ENCODE data around the gene MAP4K4. TPM values are rescaled to one million over a fixed set of nuclear protein-coding genes. Genes with fewer than 3 reads are reported as not detected.
"Not testable (repeated sequence)": the region's sequence is repeated elsewhere in the genome, so short reads cannot be mapped to it uniquely, and the experiment has no call there.

Gene MAP4K4
- total and polyA plus RNA-seq, 8 donors, result 9.6 to 71.6 (median 23.8) TPM

DNA sequence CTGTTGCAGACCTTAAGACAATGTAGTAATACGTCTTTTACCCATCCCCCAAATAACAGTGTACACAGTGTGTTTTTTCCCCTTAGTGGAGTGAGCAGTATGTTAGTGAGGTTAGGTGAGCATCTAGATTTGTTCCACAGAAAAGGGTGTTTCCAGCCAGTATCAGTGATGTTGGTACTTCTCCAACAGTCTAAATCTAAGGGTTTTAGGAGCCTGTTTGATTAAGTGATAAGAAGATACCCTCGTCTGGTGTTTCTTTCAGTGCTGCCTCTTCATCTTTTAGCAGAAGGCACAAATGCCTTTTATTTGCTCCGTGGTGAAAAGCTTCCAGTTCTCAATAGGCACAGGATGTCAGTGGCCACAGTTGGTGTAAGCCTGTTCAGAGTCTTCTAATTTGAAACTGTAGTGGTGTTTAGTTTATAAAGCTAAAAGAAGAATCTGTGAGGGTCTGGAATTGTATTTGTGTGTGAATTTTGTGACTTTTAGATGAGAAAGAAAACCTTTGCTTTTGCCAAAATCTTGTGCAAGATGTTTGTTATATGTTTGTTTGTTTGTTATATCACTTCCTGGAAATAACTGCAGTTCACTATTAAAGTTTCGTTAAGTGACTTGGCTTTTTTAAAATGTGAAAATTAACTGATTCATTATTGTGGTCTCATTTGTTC is 71.2 kb downstream of the MAP4K4 start:
- WGBS, 5 donors, result 37 to 49% (median 40%) methylated on average over 4 of the region's 4 CpGs
- no peak for DNase-seq
- H3K27me3 ChIP-seq, result no peaks in the 10 kb centered on the region
- peak overlapping the region in 1 of 5 donors; percentile 75 for H3K27ac ChIP-seq
- no peaks in the 10 kb centered on the region for H3K36me3 ChIP-seq
- H3K4me3 ChIP-seq, result no peak overlapping the region
- intact Hi-C loops (cut with DNase I; ENCODE audit: low total_unique reads), result no loop called here
- peaks cover 38 to 92% (median 69%) of the 10 kb centered on the region in 4 donors for H3K4me1 ChIP-seq
- TF ChIP-seq POLR2AphosphoS5 (IDR thresholded peaks at IDR 0.05), result no peak
- TF ChIP-seq, protein P1, sequence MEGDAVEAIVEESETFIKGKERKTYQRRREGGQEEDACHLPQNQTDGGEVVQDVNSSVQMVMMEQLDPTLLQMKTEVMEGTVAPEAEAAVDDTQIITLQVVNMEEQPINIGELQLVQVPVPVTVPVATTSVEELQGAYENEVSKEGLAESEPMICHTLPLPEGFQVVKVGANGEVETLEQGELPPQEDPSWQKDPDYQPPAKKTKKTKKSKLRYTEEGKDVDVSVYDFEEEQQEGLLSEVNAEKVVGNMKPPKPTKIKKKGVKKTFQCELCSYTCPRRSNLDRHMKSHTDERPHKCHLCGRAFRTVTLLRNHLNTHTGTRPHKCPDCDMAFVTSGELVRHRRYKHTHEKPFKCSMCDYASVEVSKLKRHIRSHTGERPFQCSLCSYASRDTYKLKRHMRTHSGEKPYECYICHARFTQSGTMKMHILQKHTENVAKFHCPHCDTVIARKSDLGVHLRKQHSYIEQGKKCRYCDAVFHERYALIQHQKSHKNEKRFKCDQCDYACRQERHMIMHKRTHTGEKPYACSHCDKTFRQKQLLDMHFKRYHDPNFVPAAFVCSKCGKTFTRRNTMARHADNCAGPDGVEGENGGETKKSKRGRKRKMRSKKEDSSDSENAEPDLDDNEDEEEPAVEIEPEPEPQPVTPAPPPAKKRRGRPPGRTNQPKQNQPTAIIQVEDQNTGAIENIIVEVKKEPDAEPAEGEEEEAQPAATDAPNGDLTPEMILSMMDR (IDR thresholded peaks at IDR 0.05), result no peak
- no peak for TF ChIP-seq EP300 (IDR thresholded peaks at IDR 0.05)
- no peak for TF ChIP-seq POLR2A (IDR thresholded peaks at IDR 0.05)
- H3K9me3 ChIP-seq, result no peaks in the 10 kb centered on the region

DNA sequence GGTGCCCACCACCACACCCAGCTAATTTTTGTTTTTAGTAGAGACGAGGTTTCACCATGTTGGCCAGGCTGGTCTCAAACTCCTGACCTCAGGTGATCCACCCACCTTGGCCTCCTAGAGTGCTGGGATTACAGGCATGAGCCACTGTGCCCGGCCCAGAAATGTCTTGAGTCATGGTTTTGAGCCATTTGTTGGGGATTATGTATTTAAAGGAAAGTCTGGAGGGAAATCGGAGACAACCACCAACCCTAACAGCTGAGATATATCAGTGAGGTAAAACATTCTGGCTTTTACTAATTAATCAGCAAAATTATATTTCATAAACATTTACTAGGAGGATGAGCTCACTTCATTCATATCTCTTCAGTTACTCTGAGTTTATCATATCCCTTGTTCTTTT is 72.2 kb downstream of the MAP4K4 start:
- H3K4me1 ChIP-seq, result peaks cover 34 to 91% (median 62%) of the 10 kb centered on the region in 4 donors
- not testable (repeated sequence) for H3K36me3 ChIP-seq
- 77 to 93% (median 85%) methylated on average over 3 of the region's 3 CpGs for WGBS, 5 donors

DNA sequence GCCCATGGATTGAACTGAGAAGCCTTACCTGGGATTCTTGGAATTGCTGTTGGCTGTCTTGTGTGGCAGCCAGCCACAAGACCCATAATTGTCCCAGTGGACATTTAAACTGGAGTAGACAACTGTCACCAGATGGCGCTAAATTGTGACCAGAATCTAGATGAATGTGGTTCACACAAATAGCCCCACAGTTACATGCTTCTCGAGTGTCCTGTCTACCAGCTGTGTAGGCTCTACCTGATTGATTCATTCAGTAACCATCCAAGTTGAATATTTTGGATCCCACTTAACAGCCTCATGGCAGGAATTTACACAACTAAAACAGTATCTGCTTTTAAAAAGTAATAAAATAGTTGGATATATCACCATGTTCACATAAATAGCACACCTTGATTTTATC is 73.2 kb downstream of the MAP4K4 start:
- H3K4me3 ChIP-seq, result no peak overlapping the region
- peaks cover 43 to 91% (median 64%) of the 10 kb centered on the region in 4 donors for H3K4me1 ChIP-seq
- intact Hi-C loops (cut with DNase I; ENCODE audit: low total_unique reads), result no loop called here
- no peaks in the 10 kb centered on the region for H3K27me3 ChIP-seq
- H3K36me3 ChIP-seq, result no peaks in the 10 kb centered on the region
- H3K27ac ChIP-seq, result peak overlapping the region in 1 of 5 donors; percentile 5
- DNase-seq, result peak in 1 of 2 donors; percentile 59
- no peaks in the 10 kb centered on the region for H3K9me3 ChIP-seq
- WGBS, 5 donors, result 61 to 68% (median 66%) methylated on average over 2 of the region's 2 CpGs
- TF ChIP-seq POLR2AphosphoS5 (IDR thresholded peaks at IDR 0.05) (no peak), POLR2A (IDR thresholded peaks at IDR 0.05) (no peak), EP300 (IDR thresholded peaks at IDR 0.05) (no peak)
- TF ChIP-seq, protein P1 (IDR thresholded peaks at IDR 0.05), result no peak

More for the DNA sequence above, 72.2 kb downstream of the MAP4K4 start:
- H3K27me3 ChIP-seq; H3K27ac ChIP-seq; H3K9me3 ChIP-seq; intact Hi-C loops (cut with DNase I; ENCODE audit: low total_unique reads); DNase-seq; H3K4me3 ChIP-seq: not testable (repeated sequence)

DNA sequence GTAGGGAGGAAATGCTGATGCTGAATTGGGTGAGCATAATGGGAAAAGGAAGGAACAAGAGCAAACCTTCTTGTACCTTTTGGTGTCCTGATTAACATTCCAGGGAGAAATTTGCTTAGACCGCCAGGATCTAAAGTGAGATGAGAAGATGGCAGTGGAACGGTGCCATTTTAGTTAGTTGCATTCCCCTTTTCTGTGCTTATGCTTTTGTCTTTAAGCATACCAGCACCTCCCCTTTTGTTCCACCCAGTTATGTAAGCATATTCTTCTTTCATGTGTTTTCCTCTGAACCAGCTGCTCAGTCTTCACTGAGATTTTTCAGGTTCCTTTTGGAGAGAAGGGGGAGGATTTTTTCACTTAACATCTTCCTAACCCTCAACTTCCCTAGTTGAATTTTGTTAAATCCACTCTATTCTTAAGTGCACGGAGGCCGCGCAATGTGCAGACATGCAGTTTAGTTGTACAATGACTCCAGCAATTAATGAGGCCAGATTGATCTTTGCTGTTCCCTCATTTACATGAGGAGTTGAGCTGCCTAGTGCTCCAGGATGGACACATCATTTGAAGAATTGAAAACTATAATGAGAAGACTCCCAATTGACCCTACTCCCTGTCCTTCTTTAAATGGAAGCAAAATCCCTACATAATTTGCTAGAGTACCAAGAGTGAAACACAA is 73.9 kb downstream of the MAP4K4 start:
- DNase-seq, result peak in 1 of 2 donors; percentile 42
- peaks cover 37 to 91% (median 61%) of the 10 kb centered on the region in 4 donors for H3K4me1 ChIP-seq
- H3K9me3 ChIP-seq, result no peaks in the 10 kb centered on the region
- WGBS, 5 donors, result 79 to 89% (median 85%) methylated on average over 5 of the region's 5 CpGs
- H3K36me3 ChIP-seq, result no peaks in the 10 kb centered on the region
- peak overlapping the region in 1 of 5 donors; percentile 5 for H3K27ac ChIP-seq
- H3K4me3 ChIP-seq, result no peak overlapping the region
- H3K27me3 ChIP-seq, result no peaks in the 10 kb centered on the region
- no peak for TF ChIP-seq POLR2AphosphoS5 (IDR thresholded peaks at IDR 0.05)
- no peak for TF ChIP-seq EP300 (IDR thresholded peaks at IDR 0.05)
- TF ChIP-seq, protein P1 (IDR thresholded peaks at IDR 0.05), result no peak
- no peak for TF ChIP-seq POLR2A (IDR thresholded peaks at IDR 0.05)
- intact Hi-C loops (cut with DNase I; ENCODE audit: low total_unique reads), result no loop called here

Measured in stomach (tissue), 9 donors.